NCI-H2171 treated with DMSO at 0.1 percent for 48 hours (cell line): ENCODE results near the gene PELI2.
A peak's percentile ranks its signal among the peaks of the same experiment; 100 is the strongest.

Experiments used
- DNase-seq: peaks from one replicate; lab custom pipeline; 2025; lab: John Stamatoyannopoulos, UW

Gene PELI2

GRCh38 chr14:56173365-56173922 is 55.2 kb downstream of the PELI2 start:
- peak; percentile 42 for DNase-seq

DNA sequence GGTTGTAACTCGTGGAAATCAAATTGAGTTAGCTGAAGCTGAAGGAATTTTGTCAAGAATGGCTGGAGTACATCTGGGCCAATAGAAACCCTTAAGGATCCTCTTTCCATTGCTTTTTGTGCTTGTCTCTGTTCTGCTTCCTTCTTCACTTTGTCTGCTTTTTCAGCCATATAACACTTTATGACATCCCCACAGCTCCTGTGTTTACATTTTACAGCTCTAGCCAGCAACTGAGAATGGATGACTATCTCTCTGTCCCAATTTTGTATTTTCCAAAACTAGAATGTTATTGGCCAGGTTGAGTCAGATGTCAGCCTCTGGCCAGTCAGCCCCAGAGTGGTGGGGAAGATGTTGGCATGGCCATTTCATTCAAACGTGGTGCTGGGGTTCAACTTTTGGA is 57.6 kb downstream of the PELI2 start:
- no peak for DNase-seq

- no peak for DNase-seq
Measured at GRCh38 chr14:56176530-56176929, 58.3 kb downstream of the PELI2 start.

- DNase-seq, result no peak
Measured at GRCh38 chr14:56177036-56177435, 58.8 kb downstream of the PELI2 start.

DNA sequence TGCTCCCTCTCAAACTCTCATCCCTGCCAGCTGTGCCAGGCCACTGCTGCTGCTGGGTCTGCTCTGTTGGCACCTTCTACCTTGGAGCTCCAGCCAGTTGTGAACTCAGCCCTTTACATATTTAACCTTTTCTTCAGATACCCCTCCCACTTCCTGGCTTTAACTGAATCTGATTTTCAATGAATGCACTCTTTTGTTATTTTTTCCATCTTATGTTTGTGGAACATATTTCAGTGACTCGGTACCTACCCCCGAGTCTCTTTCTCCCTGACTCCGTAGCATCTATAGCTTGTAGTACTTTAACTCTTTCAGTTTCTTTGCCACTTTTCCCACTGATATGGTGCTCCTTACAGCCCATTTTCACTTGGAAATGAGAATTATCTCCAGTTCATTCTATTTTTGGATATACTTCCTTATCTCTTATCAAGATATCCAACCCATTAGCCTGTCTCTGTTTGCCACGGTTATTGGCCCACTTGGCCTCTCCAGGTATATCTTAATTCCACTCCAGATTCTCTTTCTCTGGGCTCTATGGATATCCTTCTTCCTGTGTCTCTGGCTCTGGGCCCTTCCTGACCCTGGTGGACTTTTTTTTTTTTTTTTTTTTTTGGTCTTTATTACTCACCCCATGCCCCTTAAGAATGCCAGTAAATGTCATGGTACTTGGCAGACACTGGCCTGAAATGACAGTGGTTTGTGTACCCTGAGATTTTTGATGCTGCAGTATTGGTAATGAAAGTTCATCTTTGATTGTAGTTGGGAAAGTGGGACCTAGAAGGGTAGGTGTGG is 62.7 kb downstream of the PELI2 start:
- DNase-seq, result no peak

DNA sequence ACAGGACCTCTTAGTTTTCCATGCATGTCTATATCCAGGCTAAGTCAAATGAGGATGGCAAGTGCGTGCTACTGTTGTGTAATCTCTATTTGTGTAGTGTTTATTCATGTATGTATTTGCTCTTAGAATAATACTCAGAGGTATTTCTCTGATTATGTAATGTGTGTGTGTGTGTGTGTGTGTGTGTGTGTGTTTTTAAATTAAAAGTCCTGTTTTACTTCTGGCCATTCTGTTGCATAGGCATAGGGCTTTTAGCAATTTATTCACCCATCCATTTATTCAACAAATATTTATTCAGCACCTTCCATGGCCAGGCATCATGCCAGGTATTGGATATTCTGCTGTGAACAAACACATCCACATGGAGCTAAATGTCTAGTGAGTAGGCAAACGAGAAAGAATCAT is 63.5 kb downstream of the PELI2 start:
- DNase-seq, result no peak

DNA sequence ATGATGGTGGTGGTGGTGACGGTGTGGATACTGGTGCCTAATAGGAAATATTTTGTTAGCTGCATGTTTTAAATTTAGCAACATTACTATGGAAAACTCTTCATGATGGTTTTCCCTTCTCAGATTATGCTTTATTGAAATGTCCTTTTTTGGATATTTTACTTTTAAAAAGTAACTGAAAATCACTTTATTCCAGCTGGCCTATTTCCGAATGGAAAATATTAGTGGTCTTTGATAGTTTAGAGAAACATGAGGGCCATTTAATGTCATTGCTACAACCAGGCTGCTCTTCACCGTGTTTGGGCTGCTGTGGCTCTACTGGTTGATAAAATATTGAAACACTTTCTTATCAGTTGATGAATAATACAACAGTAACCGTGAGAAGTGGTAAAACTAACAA is 64.2 kb downstream of the PELI2 start:
- no peak for DNase-seq

GRCh38 chr14:56183631-56184157 is 65.5 kb downstream of the PELI2 start:
- no peak for DNase-seq

DNA sequence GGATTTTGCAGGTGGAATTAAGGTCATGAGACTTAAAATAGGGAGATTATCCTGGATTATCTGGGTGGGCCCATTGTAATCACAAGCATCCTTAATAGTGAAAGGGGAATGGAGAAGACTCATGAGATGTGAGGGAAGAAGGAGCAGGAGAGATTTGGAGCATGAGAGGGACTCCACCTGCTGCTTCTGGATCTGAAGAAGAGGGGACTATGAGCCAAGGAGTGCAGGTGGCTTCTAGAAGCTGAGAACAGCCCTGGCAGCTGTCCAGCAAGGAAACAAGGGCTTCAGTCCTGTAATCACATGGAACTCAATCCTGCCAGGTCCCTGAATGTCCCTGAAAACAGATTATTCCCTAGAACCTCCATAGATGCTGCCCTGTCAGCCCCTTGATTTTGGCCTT is 67.8 kb downstream of the PELI2 start:
- peak; percentile 61 for DNase-seq

- no peak for DNase-seq
Measured at GRCh38 chr14:56187736-56188135, 69.5 kb downstream of the PELI2 start.

GRCh38 chr14:56189307-56189706 is 71.1 kb downstream of the PELI2 start:
- DNase-seq, result no peak

DNA sequence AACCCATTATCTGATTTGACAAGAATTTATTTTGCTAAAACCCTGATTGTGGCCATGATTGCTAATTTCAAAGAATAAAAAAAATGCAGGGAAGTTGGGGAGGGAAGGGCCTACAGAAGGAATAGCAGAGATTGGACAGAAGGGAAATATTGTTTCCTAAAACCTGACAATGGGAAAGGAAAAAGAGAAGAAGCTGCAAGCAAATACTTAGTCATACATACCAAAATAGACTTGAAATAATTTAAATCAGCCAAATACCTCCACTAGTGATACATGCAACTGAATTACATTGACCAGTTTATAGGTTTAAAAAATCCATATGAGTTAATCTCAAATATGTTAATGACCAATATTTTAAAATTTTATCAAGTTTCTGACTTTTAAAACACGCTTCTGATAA is 75.1 kb downstream of the PELI2 start:
- no peak for DNase-seq

GRCh38 chr14:56194042-56194441 is 75.8 kb downstream of the PELI2 start:
- DNase-seq, result no peak

DNA sequence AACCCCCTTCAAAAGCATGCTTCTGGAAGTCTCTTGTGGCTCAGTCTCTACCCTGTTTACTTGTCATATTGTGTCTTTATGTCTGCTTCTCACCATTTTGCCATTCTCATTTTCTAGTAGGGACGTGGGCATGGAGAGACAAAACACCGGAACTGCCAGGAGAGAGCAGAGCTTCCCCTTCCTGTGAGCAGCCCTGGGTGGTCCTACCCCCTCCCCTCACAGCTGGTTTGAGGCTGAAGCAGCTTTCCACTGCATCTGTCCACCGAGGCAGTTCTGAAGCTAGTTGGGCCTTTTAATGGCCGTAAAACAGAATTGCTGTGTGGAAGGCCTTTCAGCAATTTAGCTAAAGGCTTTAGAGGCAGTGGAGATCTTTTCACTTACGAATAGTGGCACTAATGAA is 77.0 kb downstream of the PELI2 start:
- no peak for DNase-seq

GRCh38 chr14:56195704-56196103 is 77.5 kb downstream of the PELI2 start:
- peak; percentile 60 for DNase-seq

DNA sequence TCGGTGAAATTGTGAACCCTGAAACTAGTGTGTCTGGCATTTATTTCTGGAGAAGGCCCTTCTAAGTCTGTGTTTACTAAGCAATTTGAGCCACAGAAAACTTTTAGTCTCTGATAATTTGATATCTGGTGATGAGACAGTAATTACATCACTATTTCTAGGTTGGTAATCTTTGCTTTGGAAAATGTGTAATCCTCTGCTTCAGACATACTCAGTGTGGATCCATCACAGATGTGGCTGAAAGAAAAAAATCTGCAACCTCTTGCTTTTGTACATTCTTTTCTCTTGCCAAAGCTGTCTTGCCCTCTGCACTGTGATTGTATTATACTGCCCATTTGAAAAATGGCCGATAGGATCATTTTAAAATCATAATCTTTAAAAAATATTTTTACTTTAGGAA is 78.1 kb downstream of the PELI2 start:
- peak; percentile 13 for DNase-seq

DNA sequence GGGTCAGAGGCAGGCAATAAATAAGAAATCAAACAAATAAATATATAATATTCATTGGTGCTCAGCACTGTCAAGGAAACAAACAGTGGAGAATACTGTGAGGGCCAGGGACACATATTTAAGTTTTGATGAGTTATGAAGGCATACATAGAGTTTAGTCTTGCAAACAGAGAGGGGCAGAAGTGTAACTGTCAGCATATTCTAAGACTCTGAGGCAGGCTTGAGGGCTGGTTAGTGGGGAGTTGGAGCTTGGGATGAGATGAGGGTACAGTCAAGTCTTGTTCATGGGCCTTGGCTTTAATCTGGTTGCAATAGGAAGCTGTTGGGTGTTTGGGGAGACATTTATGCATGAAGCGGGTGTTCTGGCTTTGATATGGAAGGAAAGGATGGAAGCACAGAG is 78.9 kb downstream of the PELI2 start:
- DNase-seq, result no peak

- no peak for DNase-seq
Measured at GRCh38 chr14:56198438-56198837, 80.2 kb downstream of the PELI2 start.

DNA sequence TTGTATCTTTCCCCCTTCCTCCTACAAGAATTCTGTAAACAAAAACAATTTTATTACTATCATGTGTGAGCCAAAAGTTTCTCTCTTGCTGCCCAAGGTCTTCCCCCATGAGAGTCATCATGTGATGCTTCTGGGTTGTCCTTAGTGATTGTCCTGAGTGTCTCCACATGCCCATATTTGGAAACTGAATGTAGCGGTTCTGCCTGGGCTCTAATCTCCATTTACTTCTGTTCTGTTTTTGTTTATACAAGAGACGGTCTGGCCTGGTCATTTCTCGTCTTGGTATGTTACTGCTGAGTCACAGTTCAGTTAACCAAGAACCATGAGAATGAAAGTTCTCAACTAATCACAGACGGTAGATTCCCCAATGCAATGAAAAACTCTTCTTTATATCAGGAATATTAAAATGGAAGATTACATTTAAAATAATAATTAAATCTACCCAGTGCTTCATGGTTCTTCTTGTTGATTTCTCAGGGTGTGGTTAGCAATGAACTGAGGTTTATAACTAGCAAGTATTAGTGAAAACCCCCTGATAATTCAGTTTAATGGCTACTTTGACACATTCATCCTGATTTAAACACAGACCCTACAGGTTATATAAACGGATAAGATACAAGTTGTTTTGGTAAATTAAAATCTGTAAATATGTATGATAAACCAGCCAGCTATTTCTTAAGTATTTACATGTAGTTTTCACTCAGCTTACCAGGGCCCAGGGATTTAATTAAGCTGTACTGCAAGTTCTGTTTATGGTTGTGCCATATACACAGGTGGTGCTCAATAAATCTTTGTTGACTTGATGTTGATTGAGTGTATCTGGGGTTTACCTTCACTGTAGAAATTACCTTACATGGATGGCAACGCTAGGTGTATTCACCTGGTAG is 81.1 kb downstream of the PELI2 start:
- no peak for DNase-seq

DNA sequence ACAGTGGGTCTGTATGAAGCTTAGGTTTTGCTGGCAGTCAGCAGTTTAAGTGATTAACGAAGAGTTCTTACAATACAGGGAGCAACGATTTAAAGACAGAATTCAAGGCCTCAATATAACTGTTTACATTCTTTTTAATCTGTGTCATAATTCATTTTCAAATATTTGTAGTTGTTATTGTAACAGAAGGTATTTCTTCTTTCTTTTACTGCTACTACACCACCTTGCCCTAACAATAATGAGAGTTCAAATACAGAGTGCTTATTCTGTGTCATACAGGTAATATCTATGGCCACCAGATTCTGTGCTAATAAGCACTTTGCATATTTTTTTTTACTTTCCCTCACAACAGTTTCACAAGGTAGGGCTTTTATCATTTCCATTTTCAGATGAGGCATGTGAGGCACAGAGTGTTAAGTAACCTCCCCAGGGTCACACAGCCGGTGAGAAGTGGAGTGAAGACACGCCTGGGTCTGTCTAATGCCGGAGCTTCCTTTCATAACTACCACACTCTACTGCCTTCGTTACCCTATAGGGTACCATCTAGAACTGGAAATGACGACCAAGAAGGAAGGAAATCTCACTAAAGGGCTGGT is 81.9 kb downstream of the PELI2 start:
- no peak for DNase-seq

GRCh38 chr14:56202256-56202655 is 84.0 kb downstream of the PELI2 start:
- DNase-seq, result peak; percentile 17

DNA sequence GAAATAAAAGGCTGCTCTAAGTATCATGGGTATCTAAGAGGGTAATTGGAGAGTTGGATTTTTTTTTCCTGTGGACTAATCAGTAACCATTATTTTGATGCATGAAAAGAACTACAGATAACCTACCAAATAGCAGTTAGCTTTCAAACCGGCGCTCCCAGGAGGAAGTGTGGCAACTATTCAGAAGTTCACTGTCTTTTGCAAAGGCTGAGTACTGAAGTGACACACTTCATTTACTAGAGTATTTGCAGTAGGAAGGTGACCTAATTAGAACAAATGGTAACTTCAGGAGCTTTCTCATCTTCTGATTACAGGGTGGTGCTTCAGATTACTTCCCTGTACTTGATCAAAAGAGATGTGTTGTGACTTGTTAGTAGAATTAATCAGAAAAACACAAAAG is 87.7 kb downstream of the PELI2 start:
- no peak for DNase-seq
